GM15510 (cell line): Measurements from ENCODE around the gene MNAT1.

ENCODE experiments used
- POLR2A ChIP-seq: IDR thresholded peaks from 3 replicates; pipeline ENCODE4 v1.6.1; 2011; ENCODE audit warnings: borderline replicate concordance; ENCODE audit not compliant: insufficient read length; ENCODE audit errors: extremely low read depth

MNAT1 gene

DNA sequence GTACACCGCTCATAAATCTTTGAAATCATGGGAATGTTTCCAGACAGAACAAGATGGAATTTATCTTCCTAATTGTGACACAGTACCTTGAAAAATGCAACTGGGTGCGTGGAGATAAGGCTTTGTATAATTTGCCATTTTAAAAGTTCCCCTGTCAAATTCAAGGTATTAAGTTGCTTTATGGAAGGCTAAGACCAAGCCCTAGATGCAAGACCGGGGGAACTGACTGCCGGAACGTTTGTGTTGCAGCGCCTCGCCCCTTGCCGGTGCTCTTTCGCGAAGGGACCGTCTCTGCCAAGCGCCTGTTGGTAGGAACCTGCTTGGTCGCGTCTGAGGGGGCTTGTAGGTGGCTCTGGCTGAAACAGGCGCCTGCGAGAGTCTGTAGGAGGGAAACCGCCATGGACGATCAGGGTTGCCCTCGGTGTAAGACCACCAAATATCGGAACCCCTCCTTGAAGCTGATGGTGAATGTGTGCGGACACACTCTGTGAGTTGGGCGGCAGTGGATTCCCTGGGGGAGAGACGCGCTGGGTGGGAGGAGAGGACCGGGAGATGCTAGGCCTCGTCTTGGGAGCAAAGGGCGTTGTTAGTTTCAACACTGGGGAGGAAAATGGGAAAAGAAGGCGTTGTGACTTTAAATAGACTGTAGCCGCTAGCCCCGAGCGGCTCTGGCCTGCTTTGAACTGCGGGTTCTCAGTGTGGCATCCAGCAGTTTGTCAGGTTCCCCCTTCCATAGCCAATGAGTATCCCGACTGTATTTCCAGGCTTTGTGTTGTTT is at the start of gene MNAT1:
Gene MNAT1 (plus strand): TSS at position 297 of the 778 bp plus-strand sequence. CDS start 102 bp downstream, at position 399.
- peak; percentile 82 for TF ChIP-seq POLR2A

DNA sequence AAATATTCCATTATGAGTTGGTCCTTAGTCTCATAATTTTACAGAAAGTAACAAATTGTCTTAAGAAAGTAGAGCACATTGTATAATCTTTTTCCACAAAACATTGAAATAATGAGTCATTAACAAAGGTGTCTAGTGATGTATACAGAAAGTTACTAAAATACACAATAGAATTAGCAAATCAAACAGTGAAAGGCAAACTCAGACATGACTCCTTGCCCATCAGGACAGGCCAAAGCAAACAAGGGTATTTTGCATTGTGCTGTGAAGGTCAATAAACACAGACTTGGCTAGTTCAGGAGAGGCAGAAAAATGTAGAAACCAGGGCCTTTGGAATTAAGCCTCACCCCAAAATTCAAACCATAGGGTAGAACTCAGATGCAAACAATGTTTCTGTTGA is 47.7 kb upstream of the MNAT1 start:
- no peak for TF ChIP-seq POLR2A

DNA sequence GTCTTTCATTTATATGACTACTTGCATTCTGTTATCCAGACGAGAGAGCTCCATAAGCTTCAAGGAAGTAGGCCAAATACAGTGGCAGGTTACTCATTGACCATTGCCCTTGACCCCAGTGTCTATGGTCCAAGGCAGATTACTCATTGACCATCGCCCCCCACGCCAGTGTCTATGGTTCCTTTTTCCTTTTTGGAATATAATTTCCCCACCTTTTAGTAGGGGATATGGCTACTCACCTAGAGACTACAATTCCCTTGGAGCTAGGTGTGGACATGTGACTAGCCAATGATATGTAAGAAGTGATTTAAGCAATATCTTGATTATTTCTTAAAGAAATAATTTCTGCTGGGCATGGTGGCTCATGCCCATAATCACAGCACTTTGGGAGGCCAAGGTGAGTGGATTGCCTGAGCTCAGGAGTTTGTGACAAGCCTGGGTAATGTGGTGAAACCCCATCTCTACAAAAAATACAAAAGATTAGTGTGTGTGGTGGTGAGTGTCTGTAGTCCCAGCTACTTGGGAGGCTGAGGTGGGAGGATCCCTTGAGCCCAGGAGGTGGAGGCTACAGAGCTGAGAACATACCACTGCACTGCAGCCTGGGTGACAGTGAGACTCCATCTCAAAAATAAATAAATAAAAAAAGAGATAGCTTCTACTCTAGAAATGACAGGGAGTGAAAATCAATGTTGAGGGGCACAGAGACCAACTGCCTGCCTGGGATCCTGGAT is 43.0 kb upstream of the MNAT1 start:
- TF ChIP-seq POLR2A: no peak

DNA sequence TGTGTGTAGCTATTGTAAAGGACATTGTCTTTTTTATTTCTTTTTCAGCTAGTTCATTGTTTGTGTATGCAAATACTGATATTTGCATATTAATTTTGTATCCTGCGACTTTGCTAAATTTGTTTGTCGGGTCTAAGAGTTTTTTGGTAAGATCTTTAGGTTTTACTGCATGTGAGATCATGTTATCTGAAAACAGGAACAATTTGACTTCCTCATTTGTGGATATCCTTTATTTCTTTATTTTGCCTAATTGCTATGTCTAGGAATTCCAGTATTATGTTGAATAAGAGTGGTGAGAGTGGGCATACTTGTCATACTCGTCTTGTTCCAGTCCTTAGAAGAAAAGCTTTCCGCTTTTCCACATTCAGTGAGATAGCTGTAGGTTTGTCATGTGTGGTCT is 39.2 kb upstream of the MNAT1 start:
- no peak for TF ChIP-seq POLR2A

DNA sequence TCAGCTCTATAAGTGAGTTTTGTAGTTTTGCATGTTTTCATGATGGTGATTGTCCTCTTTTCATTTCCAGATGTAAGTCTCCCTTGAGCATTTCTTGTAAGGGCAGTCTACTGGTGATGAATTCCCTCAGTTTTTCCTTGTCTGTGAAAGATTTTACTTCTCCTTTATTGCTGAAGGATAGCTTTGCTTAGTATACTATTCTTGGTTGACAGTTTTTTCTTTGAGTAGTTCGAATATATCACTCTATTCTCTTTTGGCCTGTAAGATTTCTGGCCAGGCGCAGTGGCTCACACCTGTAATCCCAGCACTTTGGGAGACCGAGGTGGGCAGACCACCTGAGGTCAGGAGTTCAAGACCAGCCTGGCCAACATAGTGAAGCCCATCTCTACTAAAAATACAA is 34.0 kb upstream of the MNAT1 start:
- no peak for TF ChIP-seq POLR2A

DNA sequence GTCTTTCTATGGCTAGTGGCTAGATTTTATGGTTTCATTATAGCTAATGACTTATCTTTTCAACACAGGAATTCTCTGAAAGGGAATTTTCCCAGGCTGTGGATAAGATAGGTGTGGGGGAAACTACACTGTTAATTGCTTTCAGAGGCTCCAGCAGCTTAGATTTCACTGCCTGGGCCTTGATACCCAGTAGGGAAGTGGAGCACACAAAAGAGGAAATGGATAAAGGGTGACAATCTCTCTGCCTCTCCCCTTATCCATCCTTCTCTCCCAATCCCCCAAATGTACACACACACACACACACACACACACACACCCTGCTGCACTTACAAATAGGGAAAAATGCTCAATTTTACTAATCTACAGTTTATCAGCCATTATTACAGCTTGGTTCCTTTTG is 29.5 kb upstream of the MNAT1 start:
- TF ChIP-seq POLR2A: no peak

- no peak for TF ChIP-seq POLR2A
Measured at GRCh38 chr14:60707858-60708257, 26.7 kb upstream of the MNAT1 start.

DNA sequence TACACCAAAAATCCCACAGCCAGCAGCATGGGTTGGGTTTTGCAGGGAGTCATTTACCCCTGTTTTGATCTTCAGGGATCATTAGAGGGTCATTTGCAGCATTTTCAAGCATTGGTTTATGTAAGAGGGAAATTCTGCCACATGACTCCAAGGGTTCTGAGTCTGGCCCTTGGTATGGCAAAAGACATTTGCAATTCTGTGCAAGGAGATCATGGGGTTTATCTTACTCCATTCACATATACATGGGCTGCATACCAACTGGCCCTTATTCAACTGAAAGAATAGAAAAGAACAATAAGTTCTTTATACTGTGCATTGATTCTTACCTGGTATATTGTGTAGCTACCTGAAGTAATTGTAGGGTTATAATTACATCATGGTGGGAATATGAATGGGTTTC is 24.1 kb upstream of the MNAT1 start:
- no peak for TF ChIP-seq POLR2A

- TF ChIP-seq POLR2A: no peak
Measured at GRCh38 chr14:60713513-60713912, 21.0 kb upstream of the MNAT1 start.

DNA sequence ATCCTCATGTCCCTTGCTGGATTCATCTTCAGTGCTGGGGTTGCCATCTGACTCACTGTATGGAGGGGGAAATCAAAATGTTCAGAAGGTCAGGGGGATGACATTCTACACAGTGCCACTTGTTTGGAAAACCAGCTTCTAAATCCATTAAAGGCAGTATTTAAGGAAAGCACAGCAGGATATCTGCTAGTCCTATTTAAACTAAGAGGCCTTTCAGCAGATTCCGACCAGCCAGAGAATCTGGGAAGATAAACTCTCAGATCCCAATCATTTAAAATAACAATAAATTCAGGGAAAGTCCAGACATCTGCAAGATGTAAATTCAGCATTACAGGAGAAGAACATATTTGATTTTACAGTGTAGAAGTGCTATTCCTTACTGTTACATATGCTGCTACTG is 14.2 kb upstream of the MNAT1 start:
- TF ChIP-seq POLR2A: no peak

GRCh38 chr14:60720962-60721325 is 13.6 kb upstream of the MNAT1 start:
- no peak for TF ChIP-seq POLR2A

- TF ChIP-seq POLR2A: no peak
Measured at GRCh38 chr14:60721326-60722106, 13.0 kb upstream of the MNAT1 start.

DNA sequence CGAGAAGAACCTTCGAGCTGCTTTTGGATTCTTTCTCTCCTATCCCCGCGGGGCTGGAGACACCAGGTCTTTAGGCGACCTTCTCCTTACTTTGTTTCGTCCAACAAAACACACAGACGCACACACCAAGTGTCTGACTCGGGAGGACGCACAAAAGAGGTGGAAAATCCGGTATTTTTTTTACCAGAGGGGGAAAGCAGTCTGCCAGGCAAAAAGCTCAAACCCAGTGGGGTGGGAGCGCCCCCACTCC is 12.5 kb upstream of the MNAT1 start:
- TF ChIP-seq POLR2A: no peak

DNA sequence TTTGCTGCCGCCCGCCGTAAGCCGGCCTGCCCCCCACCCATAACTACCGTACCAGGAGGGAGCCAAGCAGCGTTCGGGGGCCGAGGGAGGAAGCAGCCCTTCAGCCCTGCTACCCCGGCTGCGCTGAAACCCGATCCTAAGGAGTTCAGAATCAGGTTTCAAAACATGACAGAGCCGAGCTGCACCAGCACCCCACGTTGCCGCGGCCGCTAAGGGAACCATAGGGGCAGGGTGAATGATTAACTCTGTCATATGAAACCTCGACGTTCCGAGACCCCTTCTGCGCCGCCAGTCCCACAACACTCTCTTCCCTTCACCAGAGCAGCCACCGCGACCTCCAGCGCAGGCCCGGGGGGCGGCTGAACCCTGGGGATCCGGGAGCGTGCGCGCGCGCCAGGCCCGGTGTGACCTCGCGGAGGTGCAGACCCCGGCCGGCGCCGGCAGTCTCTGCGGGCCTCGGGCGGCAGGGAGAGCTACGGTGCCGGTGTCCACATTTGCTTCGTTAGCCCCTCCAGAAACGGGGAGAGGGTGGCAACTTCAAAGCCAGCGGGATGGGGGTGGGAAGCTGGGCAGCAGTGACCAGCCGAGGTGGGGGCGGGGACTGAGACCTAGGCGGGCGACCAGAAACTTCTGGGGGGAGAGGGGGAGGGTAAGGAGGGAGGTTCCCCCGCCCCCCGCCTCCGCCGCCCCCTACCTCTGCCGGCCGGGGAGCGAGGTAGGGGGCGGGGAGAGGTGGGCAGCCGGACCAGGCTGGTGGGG is 12.0 kb upstream of the MNAT1 start:
- no peak for TF ChIP-seq POLR2A

- TF ChIP-seq POLR2A: no peak
Measured at GRCh38 chr14:60723116-60723906, 11.2 kb upstream of the MNAT1 start.
